ENCODE results near the gene TSHZ2.

The TSHZ2 gene

DNA sequence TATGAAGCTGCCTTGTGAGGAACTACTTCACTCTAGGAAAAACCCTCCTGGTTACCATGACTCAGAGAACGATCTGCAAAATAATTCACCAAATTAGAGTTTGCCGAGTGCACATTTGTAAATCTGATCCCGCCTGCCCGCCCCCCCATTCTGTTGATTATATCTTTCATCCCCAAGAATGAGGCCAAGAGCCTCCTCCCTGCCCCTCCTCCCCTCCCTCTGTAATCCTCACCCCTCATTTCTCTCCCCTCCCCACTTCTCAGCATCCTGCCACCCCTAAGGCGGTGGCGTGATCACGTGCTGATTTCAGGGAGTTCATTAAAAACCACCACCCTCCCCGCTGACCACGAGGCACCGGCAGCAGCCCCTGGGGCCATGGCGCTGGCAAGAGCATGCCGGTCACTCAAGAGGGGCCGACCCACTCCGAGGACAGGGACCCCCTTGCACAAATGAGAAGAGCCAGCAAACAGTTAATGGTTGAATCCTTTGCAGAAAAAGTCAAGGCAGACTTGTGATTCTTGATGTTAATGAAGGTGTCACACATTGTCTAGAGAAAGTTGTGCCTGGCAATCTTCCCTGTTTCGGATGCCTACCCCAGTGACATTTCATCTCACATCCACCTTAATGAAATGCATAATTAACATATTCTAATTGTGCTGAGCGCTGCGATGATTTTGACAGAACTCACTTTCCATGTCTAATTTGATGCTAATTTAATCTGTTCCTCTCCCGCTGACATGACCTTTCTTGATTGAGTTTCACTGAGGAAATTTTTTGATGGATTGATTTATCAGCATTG, 373.6 kb downstream of the TSHZ2 start:
- no peak for TF ChIP-seq GATA2 (IDR thresholded peaks at IDR 0.05; ENCODE audit: low read depth, low read length)
- no peak for TF ChIP-seq GATA3 (IDR thresholded peaks at IDR 0.05; ENCODE audit: low read depth, low read length)

DNA sequence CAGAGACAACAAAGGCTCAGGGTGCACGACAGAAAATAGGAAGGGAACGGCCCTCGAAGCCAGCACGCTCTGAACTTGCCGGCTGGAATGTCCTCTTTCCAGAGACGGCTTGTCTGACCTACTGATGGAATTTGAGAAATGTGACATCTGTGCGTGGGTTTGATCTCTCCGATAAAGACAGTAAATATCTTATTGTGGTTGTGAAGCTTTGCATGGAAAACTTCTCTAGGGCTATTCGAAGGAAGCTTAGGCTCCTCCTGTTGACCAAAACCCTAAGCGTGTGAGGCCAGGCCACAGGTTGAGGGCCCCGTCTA, 374.1 kb downstream of the TSHZ2 start:
- no peak for TF ChIP-seq GATA3 (IDR thresholded peaks at IDR 0.05; ENCODE audit: low read depth, low read length)
- TF ChIP-seq GATA2 (IDR thresholded peaks at IDR 0.05; ENCODE audit: low read depth, low read length), result no peak

DNA sequence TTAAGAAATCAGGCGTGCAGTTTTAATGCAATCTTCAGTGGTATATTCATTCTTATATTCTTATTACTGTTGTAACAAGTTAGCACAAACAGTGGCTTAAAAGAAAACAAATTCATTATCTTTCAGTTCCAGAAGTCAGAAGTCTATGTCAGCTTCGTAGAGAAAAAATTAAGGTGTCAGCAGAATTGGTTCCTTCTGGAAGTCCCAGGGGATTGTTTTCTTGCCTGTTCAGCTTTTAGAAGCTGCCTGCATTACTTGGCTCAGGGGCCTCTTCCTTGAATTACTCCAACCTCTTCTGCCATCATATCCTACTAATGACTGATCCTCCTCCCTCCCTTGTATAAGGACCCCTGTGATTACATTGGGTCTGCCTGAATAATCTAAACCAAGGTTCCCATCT, 377.6 kb downstream of the TSHZ2 start:
- no peak for TF ChIP-seq GATA3 (IDR thresholded peaks at IDR 0.05; ENCODE audit: low read depth, low read length)
- no peak for TF ChIP-seq GATA2 (IDR thresholded peaks at IDR 0.05; ENCODE audit: low read depth, low read length)

DNA sequence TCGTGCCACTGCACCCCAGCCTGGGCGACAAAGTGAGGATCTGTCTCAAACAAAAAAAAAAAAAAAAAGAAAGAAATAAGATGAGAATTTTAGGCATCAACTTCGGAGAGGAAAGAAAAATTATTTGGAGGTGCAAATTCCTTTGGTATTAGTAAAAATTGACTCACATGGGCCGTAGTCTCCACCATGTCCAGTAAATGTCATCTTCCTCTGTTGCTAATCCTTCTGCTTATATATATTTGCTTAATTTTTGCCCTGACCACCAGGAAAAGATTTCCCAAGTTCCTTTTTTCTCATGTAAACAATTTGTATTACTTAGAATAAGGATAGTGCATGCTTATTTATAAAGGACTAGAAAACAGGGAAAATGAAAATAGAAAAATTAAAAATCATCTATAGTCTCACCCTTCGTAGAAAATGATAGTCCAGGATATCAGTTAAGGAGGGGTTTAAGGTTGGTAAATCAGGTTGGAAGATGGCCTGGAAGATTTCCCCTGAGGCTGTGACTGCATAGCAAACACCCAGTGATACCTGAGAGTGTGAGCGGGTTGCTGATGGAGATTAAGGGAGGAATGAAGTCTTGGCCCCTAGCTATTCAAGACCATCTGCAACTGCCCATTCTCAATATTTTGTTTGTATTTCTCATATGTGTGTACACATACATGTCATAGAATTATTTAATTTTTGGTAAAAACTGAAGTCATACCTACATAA, 380.7 kb downstream of the TSHZ2 start:
- TF ChIP-seq GATA2 (IDR thresholded peaks at IDR 0.05; ENCODE audit: low read depth, low read length), result no peak
- TF ChIP-seq GATA3 (IDR thresholded peaks at IDR 0.05; ENCODE audit: low read depth, low read length), result no peak

DNA sequence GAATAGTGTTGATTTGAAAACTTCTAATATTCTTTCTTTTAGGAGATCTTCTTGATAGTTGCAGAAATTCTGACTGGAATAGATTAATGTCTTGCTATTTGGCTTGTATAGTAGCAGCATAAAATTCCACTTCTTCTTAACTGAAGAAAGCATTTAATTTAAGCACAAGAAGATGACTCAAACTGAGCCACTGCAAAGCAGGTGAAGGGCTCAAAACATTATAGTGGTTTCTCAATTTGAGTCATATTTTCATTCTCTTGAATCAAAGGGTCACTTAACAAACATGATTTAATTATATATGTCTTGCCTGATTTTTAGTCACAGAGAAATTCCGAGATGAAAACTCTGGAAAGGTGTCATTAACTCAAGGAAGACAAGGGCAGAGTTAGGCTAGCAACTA, 382.2 kb downstream of the TSHZ2 start:
- TF ChIP-seq GATA3 (IDR thresholded peaks at IDR 0.05; ENCODE audit: low read depth, low read length) (no peak), GATA2 (IDR thresholded peaks at IDR 0.05; ENCODE audit: low read depth, low read length) (no peak)

DNA sequence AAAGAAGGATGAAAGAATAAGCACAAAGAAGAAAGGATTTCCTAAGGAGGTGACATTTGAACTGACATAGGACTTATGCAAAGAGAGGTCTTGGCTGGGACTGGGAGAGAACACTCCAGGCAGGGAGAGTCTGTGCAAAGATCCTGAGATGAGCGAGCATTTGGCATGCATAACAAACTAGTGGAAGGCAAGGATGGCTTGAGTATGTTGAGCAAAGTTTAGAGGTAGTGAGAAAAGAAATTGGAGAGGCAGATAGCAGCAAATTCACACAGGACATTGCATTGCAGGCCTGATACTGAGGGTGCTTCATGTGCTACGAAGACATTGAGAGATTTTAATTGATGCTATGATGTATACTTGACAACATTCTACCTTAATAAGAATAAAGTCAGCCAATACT, 383.6 kb downstream of the TSHZ2 start:
- TF ChIP-seq GATA3 (IDR thresholded peaks at IDR 0.05; ENCODE audit: low read depth, low read length) (no peak), GATA2 (IDR thresholded peaks at IDR 0.05; ENCODE audit: low read depth, low read length) (no peak)

GRCh38 chr20:53359425-53359824, 387.3 kb downstream of the TSHZ2 start:
- TF ChIP-seq GATA2 (IDR thresholded peaks at IDR 0.05; ENCODE audit: low read depth, low read length) (no peak), GATA3 (IDR thresholded peaks at IDR 0.05; ENCODE audit: low read depth, low read length) (no peak)

DNA sequence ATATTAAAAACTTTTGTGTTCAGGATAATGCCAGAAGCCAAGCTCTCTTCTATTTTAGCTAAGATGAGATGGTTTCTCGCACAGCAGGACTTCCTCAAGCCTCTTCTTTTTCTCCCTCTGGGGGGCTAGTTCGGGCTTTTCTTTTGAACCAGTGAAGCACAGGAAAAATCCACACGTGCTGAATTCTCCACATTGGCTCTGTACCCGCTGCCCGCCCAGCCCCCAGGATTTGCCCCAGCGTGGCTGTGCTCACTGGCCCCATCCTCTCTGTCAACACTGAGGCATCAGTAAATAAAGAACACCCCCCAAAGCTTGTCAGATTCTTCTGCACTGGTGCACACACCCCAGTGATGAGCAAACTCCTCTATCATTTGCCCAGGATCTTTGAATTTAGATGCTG, 388.7 kb downstream of the TSHZ2 start:
- TF ChIP-seq GATA3 (IDR thresholded peaks at IDR 0.05; ENCODE audit: low read depth, low read length) (no peak), GATA2 (IDR thresholded peaks at IDR 0.05; ENCODE audit: low read depth, low read length) (no peak)

DNA sequence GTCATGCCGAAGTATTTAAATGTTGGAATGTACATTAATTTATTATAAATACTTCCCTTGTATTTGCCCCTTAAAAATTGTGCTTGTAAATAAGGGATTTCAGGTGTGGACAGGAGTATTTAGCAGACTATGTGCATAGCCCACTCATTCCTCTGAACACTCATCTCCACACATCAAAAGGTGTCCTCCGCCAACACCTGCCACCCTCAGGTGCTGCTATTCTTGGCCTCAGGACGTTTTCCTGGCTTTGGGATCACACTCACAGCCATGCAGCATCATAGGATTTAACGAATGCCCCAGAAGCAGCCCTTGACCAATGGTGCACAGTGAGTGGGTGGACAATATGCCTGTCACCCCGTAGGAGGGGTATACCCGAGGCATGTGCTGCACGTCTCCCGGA, 390.6 kb downstream of the TSHZ2 start:
- TF ChIP-seq GATA2 (IDR thresholded peaks at IDR 0.05; ENCODE audit: low read depth, low read length), result no peak
- no peak for TF ChIP-seq GATA3 (IDR thresholded peaks at IDR 0.05; ENCODE audit: low read depth, low read length)

DNA sequence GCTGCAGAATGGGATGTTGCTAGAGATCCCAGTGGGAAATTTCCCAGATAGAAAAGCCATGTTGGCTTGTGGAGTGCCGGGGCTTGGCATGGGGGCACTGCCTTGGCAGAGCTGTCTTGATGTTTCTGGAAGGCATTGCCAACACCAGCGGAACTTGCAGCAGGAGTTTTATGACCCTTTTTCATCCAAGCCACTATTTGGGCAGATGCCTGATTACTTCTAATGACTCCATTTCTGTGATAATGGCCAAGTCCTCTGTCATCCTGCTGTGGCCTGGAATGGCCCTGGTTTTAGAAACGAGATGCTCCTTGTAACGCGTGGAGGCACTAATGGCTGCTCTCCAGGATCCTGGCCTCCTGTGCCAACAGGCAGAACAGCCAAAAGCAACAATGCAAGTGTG, 392.5 kb downstream of the TSHZ2 start:
- no peak for TF ChIP-seq GATA3 (IDR thresholded peaks at IDR 0.05; ENCODE audit: low read depth, low read length)
- no peak for TF ChIP-seq GATA2 (IDR thresholded peaks at IDR 0.05; ENCODE audit: low read depth, low read length)

DNA sequence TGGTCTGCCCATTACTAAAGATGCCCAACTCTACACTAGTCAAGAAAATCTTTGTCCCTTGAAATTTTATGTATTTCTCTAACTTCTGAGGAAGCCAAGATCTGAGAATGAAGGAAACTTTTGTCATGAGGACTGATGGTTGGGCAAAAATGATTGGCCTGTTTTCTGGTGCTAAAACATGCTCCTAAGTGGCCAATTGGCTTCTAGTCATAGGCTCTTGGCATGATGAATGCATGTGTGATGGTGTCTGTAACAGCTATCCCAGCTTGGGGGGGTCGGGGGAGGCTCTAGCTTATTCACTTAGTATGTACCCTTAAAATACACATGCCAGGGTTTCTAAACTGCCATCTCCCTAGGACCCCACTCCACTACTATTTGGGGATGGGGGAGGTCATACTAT, 392.9 kb downstream of the TSHZ2 start:
- TF ChIP-seq GATA2 (IDR thresholded peaks at IDR 0.05; ENCODE audit: low read depth, low read length) (no peak), GATA3 (IDR thresholded peaks at IDR 0.05; ENCODE audit: low read depth, low read length) (no peak)

GRCh38 chr20:53365539-53366075, 393.4 kb downstream of the TSHZ2 start:
- TF ChIP-seq GATA2 (IDR thresholded peaks at IDR 0.05; ENCODE audit: low read depth, low read length) (no peak), GATA3 (IDR thresholded peaks at IDR 0.05; ENCODE audit: low read depth, low read length) (no peak)

DNA sequence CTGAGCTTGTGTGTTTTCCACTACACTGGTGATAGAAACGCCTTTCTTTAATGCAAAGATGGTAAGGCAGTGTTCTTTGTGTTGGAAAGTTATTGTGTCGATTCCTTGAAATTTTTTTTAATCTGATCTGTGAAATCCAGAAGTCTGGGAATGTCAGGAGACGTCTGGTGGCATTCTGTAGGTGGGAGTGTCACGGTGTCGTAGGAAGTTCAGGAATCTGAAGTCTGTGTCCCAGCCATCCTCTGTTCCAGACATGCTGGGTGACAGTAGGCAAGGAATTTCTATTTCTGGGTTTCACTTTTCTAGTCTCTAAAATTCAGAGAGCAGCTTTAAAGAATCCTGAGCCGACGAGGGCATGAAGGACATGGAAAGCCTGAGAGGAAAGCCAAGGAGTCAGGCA, 397.7 kb downstream of the TSHZ2 start:
- TF ChIP-seq GATA2 (IDR thresholded peaks at IDR 0.05; ENCODE audit: low read depth, low read length) (no peak), GATA3 (IDR thresholded peaks at IDR 0.05; ENCODE audit: low read depth, low read length) (no peak)

GRCh38 chr20:53370345-53370961, 398.3 kb downstream of the TSHZ2 start:
- TF ChIP-seq GATA3 (IDR thresholded peaks at IDR 0.05; ENCODE audit: low read depth, low read length) (no peak), GATA2 (IDR thresholded peaks at IDR 0.05; ENCODE audit: low read depth, low read length) (no peak)

DNA sequence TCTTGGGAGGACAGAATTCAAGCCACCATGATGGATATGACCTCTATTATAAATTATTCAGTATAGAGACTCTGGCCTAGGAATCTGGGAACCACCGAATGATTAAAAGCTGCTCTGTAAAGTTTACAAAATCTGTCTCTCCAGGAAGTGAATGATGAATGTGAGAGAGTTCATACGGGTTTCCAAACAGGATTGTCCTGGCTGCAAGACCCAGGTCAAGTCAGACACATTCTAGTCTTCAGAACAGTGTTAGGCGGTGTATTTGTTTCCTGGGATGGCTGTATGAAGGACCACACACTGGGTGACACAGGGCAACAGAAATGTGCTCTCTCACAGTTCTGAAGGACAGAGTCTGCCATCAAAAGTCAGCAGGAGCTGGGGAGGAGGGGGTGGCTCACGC, 399.1 kb downstream of the TSHZ2 start:
- TF ChIP-seq GATA3 (IDR thresholded peaks at IDR 0.05; ENCODE audit: low read depth, low read length), result no peak
- no peak for TF ChIP-seq GATA2 (IDR thresholded peaks at IDR 0.05; ENCODE audit: low read depth, low read length)
